GM12864 (cell line): Measurements from ENCODE around the gene UQCC3.
"Not testable (repeated sequence)": the region's sequence is repeated elsewhere in the genome, so short reads cannot be mapped to it uniquely, and the experiment has no call there.

ENCODE experiments used
- DNase-seq: peaks from one replicate; pipeline ENCODE4 v3.0.0-alpha.2; 2011; ENCODE audit warnings: low read depth
- H3K4me3 ChIP-seq: 2 replicates; pipeline ENCODE4 v1.5.1; 2011; ENCODE audit warnings: mild to moderate bottlenecking, low read depth, low read length, control low read depth
- CTCF ChIP-seq: IDR thresholded peaks from 2 replicates; pipeline ENCODE4 v1.5.1; 2011; ENCODE audit warnings: low read depth, mild to moderate bottlenecking, moderate library complexity, low read length, control low read depth, inconsistent platforms; ENCODE audit errors: missing control alignments

The UQCC3 gene

GRCh38 chr11:62645946-62646824 lies 25.3 kb upstream of the UQCC3 start, which contains the start of gene GANAB:
Gene GANAB (minus strand): TSS chr11:62646613. CDS start chr11:62646599, 14 bp downstream.
- no peak for TF ChIP-seq CTCF
- peak within 1 kb of the TSS; percentile 76 for H3K4me3 ChIP-seq
- DNase-seq, result peak; percentile 93

- H3K4me3 ChIP-seq, result no peak overlapping the region
- DNase-seq, result no peak
- no peak for TF ChIP-seq CTCF
Measured at GRCh38 chr11:62646825-62647608, 24.5 kb upstream of the UQCC3 start.

GRCh38 chr11:62647609-62648005 lies 23.9 kb upstream of the UQCC3 start:
- no peak for DNase-seq
- TF ChIP-seq CTCF, result no peak
- H3K4me3 ChIP-seq, result no peak overlapping the region

GRCh38 chr11:62648185-62648966 lies 23.1 kb upstream of the UQCC3 start:
- H3K4me3 ChIP-seq, result no peak overlapping the region
- no peak for DNase-seq
- no peak for TF ChIP-seq CTCF

GRCh38 chr11:62648967-62649364 lies 22.5 kb upstream of the UQCC3 start:
- H3K4me3 ChIP-seq, result no peak overlapping the region
- no peak for TF ChIP-seq CTCF
- no peak for DNase-seq

GRCh38 chr11:62649486-62649885 lies 22.0 kb upstream of the UQCC3 start:
- DNase-seq, result no peak
- no peak for TF ChIP-seq CTCF
- H3K4me3 ChIP-seq, result no peak overlapping the region

GRCh38 chr11:62650283-62650682 lies 21.2 kb upstream of the UQCC3 start:
- not testable (repeated sequence) for H3K4me3 ChIP-seq

More at GRCh38 chr11:62650283-62650682, 21.2 kb upstream of the UQCC3 start:
- DNase-seq, result not testable (repeated sequence)
